OCI-LY1 (cell line): Measurements from ENCODE around the gene ANKRD13C.

Source experiments
- CTCF ChIP-seq: fragments of 200-600 bp; sonication (generic), shearing (Covaris generic); IDR thresholded peaks from 2 replicates; pipeline ENCODE4 v1.5.1; 2017; ENCODE audit warnings: mild to moderate bottlenecking, antibody characterized with exemption, low read length, moderate library complexity, mixed read lengths
- EZH2 ChIP-seq: fragments of 200-600 bp; sonication (generic), shearing (Covaris generic); IDR thresholded peaks from 2 replicates; pipeline ENCODE4 v1.8.0; 2017; ENCODE audit warnings: borderline replicate concordance, mixed run types, mild to moderate bottlenecking, antibody characterized with exemption, low read length, moderate library complexity, mixed read lengths

GRCh38 chr1:70220517-70221237, 133.8 kb downstream of the ANKRD13C start:
- TF ChIP-seq EZH2 (no peak), CTCF (no peak)
